Effector CD8-positive, alpha-beta T cell (primary cell): ENCODE data around the gene MAPK8.

Experiments
- DNase-seq: peaks from one replicate; lab custom pipeline; 2025; lab: John Stamatoyannopoulos, UW

MAPK8 gene

GRCh38 chr10:48384699-48384982, 78.2 kb downstream of the MAPK8 start:
- no peak for DNase-seq

- DNase-seq: no peak
Measured at GRCh38 chr10:48389272-48389671, 82.8 kb downstream of the MAPK8 start.

GRCh38 chr10:48389846-48390557, 83.5 kb downstream of the MAPK8 start:
- no peak for DNase-seq

GRCh38 chr10:48390558-48390871, 84.0 kb downstream of the MAPK8 start:
- DNase-seq: no peak

- no peak for DNase-seq
Measured at GRCh38 chr10:48390933-48391845, 84.7 kb downstream of the MAPK8 start.

GRCh38 chr10:48391994-48392393, 85.5 kb downstream of the MAPK8 start:
- DNase-seq: no peak

GRCh38 chr10:48398261-48398660, 91.8 kb downstream of the MAPK8 start:
- DNase-seq: no peak

GRCh38 chr10:48399056-48399541, 92.6 kb downstream of the MAPK8 start:
- no peak for DNase-seq

- no peak for DNase-seq
Measured at GRCh38 chr10:48399551-48399950, 93.1 kb downstream of the MAPK8 start.

GRCh38 chr10:48400129-48400849, 93.8 kb downstream of the MAPK8 start:
- no peak for DNase-seq

- DNase-seq: no peak
Measured at GRCh38 chr10:48400850-48401220, 94.4 kb downstream of the MAPK8 start.

- DNase-seq: no peak
Measured at GRCh38 chr10:48404646-48405045, 98.2 kb downstream of the MAPK8 start.

- no peak for DNase-seq
Measured at GRCh38 chr10:48406204-48406603, 99.7 kb downstream of the MAPK8 start.

GRCh38 chr10:48406658-48407057, 100.2 kb downstream of the MAPK8 start:
- DNase-seq: no peak

- DNase-seq: no peak
Measured at GRCh38 chr10:48410503-48410902, 104.0 kb downstream of the MAPK8 start.

GRCh38 chr10:48411510-48411909, 105.0 kb downstream of the MAPK8 start:
- DNase-seq: no peak

- DNase-seq: no peak
Measured at GRCh38 chr10:48412081-48412480, 105.6 kb downstream of the MAPK8 start.

- DNase-seq: no peak
Measured at GRCh38 chr10:48412933-48413332, 106.5 kb downstream of the MAPK8 start.

GRCh38 chr10:48414160-48414559, 107.7 kb downstream of the MAPK8 start:
- DNase-seq: no peak

GRCh38 chr10:48414778-48415177, 108.3 kb downstream of the MAPK8 start:
- no peak for DNase-seq

GRCh38 chr10:48416584-48417232, 110.2 kb downstream of the MAPK8 start:
- DNase-seq: no peak

- no peak for DNase-seq
Measured at GRCh38 chr10:48417374-48417773, 110.9 kb downstream of the MAPK8 start.
